Measurements from ENCODE around the gene HYOU1. TPM values are rescaled to one million over a fixed set of nuclear protein-coding genes. Genes with fewer than 3 reads are reported as not detected.
A peak's percentile ranks its signal among the peaks of the same experiment; 100 is the strongest.
"Not testable (repeated sequence)": the region's sequence is repeated elsewhere in the genome, so short reads cannot be mapped to it uniquely, and the experiment has no call there.

HYOU1 gene
- total and polyA plus RNA-seq, 2 donors (not counting 1 experiment from before 2014, with no cell fraction given): 73.7 to 85.6 TPM

DNA sequence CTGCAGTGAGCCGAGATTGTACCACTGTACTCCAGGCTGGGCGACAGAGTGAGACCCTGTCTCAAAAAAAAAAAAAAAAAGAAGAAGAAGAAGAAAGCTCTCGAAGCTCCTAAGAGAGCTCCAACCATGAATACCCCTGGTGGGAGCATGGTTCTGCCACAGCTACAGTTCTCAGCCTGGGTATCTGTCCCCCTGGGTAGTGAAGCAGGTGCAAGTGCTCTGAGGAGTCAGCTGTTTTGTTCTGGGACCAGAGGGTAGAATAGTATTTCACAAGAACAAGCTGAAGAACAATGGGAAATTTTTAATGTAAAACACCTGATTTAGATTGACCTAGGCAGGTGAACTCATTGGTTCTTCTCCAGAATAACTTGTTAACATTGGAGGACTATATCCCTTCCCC, 4.3 kb upstream of the HYOU1 start:
- Histone ChIP-seq H3K9me3 (ENCODE audit: control insufficient read depth, insufficient read depth, low read depth, low read length) (no peaks in the 10 kb centered on the region), H3K27ac (ENCODE audit: insufficient read depth, low read length) (no peak overlapping the region), H3K79me2 (ENCODE audit: control insufficient read depth, insufficient read depth, low read length) (peaks cover 11% of the 10 kb centered on the region), H3K27me3 (ENCODE audit: control insufficient read depth, insufficient read depth, low read length) (no peaks in the 10 kb centered on the region), H3K9ac (ENCODE audit: insufficient read depth, low read length) (no peak overlapping the region), H3K4me3 (replicated peaks in 1 of 4; ENCODE audit: control extremely low read depth in 1 of 4, insufficient read depth in 1 of 4, low read depth in 3 of 4, low read length in 4 of 4) (no peak overlapping the region), H4K20me1 (ENCODE audit: control insufficient read depth, extremely low read depth, insufficient read depth, low read length) (no peaks in the 10 kb centered on the region), H3K36me3 (ENCODE audit: control insufficient read depth, insufficient read depth, low read length) (no peaks in the 10 kb centered on the region), H2AFZ (ENCODE audit: low read length) (no peak overlapping the region), H3K4me2 (ENCODE audit: extremely low read depth, insufficient read depth, low read length) (no peak overlapping the region), H3K4me1 (ENCODE audit: control insufficient read depth, extremely low read depth, insufficient read depth, low read length) (peaks cover 6% of the 10 kb centered on the region)
- TF ChIP-seq EZH2 (IDR thresholded peaks at IDR 0.05; ENCODE audit: low read length, missing control alignments): no peak
- TF ChIP-seq, protein P1, sequence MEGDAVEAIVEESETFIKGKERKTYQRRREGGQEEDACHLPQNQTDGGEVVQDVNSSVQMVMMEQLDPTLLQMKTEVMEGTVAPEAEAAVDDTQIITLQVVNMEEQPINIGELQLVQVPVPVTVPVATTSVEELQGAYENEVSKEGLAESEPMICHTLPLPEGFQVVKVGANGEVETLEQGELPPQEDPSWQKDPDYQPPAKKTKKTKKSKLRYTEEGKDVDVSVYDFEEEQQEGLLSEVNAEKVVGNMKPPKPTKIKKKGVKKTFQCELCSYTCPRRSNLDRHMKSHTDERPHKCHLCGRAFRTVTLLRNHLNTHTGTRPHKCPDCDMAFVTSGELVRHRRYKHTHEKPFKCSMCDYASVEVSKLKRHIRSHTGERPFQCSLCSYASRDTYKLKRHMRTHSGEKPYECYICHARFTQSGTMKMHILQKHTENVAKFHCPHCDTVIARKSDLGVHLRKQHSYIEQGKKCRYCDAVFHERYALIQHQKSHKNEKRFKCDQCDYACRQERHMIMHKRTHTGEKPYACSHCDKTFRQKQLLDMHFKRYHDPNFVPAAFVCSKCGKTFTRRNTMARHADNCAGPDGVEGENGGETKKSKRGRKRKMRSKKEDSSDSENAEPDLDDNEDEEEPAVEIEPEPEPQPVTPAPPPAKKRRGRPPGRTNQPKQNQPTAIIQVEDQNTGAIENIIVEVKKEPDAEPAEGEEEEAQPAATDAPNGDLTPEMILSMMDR (conservative IDR thresholded peaks at IDR 0.05 in 1 of 2, IDR thresholded peaks at IDR 0.05 in 1 of 2; ENCODE audit: low read depth in 1 of 2, low read length in 2 of 2): no peak
- DNase-seq (ENCODE audit: low read depth in 2 of 2): no peak

DNA sequence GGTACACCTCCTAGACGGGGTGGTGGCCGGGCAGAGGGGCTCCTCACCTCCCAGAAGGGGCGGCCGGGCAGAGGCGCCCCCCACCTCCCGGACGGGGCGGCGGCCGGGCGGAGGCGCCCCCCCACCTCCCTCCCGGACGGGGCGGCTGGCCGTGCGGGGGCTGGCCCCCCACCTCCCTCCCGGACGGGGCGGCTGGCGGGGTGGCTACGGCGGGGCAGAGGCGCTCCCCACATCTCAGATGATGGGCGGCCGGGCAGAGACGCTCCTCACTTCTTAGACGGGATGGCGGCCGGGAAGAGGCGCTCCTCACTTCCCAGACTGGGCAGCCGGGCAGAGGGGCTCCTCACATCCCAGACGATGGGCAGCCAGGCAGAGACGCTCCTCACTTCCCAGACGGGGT, 2.1 kb upstream of the HYOU1 start:
- DNase-seq (ENCODE audit: low read depth in 2 of 2); H3K9ac ChIP-seq (ENCODE audit: insufficient read depth, low read length): not testable (repeated sequence)

DNA sequence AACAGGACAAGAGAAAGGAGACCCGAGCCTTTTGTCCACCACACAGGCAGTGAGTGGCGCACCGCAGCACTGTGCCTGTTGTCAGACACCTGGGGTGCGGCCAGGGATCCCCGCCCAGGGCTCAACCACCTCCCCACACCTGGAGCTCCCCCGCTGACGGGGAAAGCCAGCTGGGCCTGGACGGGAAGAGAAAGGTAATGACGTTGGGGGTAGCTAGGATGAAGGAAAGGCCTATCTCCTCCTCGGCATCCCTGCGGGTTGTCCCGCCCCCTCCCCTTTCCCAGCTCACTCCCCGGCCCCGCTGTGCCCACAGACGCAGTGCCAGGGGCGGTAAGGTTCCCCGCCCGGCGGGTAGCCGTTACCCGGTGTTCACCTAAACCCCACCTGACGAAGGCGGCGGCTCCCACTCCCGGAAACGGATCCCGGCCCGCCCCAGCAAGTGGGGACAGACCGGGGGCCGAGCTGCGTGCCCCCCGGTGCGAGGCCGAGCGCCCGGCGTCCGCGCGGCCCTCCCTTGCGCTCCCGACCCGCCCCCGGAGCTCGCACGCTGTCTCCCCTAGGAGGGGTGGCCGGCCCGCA, 495 bp downstream of the HYOU1 start:
- Histone ChIP-seq H3K4me3 (replicated peaks in 1 of 4; ENCODE audit: control extremely low read depth in 1 of 4, insufficient read depth in 1 of 4, low read depth in 3 of 4, low read length in 4 of 4) (peak overlapping the region; percentile 77 to 94 (median 86)), H3K36me3 (ENCODE audit: control insufficient read depth, insufficient read depth, low read length) (peaks cover 25% of the 10 kb centered on the region), H3K4me1 (ENCODE audit: control insufficient read depth, extremely low read depth, insufficient read depth, low read length) (no peaks in the 10 kb centered on the region), H3K9me3 (ENCODE audit: control insufficient read depth, insufficient read depth, low read depth, low read length) (no peaks in the 10 kb centered on the region), H3K9ac (ENCODE audit: insufficient read depth, low read length) (peak overlapping the region; percentile 96), H3K4me2 (ENCODE audit: extremely low read depth, insufficient read depth, low read length) (peak overlapping the region; percentile 98), H4K20me1 (ENCODE audit: control insufficient read depth, extremely low read depth, insufficient read depth, low read length) (no peaks in the 10 kb centered on the region), H2AFZ (ENCODE audit: low read length) (peak overlapping the region; percentile 63), H3K27ac (ENCODE audit: insufficient read depth, low read length) (peak overlapping the region; percentile 89), H3K79me2 (ENCODE audit: control insufficient read depth, insufficient read depth, low read length) (peaks cover 21% of the 10 kb centered on the region), H3K27me3 (ENCODE audit: control insufficient read depth, insufficient read depth, low read length) (no peaks in the 10 kb centered on the region)
- DNase-seq (ENCODE audit: low read depth in 2 of 2): no peak
- TF ChIP-seq EZH2 (IDR thresholded peaks at IDR 0.05; ENCODE audit: low read length, missing control alignments): no peak
- TF ChIP-seq, protein P1 (conservative IDR thresholded peaks at IDR 0.05 in 1 of 2, IDR thresholded peaks at IDR 0.05 in 1 of 2; ENCODE audit: low read depth in 1 of 2, low read length in 2 of 2): no peak

More for the DNA sequence above, 2.1 kb upstream of the HYOU1 start:
- H3K27me3 ChIP-seq (ENCODE audit: control insufficient read depth, insufficient read depth, low read length); H4K20me1 ChIP-seq (ENCODE audit: control insufficient read depth, extremely low read depth, insufficient read depth, low read length); H3K4me1 ChIP-seq (ENCODE audit: control insufficient read depth, extremely low read depth, insufficient read depth, low read length); H3K9me3 ChIP-seq (ENCODE audit: control insufficient read depth, insufficient read depth, low read depth, low read length); H2AFZ ChIP-seq (ENCODE audit: low read length); H3K4me2 ChIP-seq (ENCODE audit: extremely low read depth, insufficient read depth, low read length); H3K27ac ChIP-seq (ENCODE audit: insufficient read depth, low read length); H3K4me3 ChIP-seq (replicated peaks in 1 of 4; ENCODE audit: control extremely low read depth in 1 of 4, insufficient read depth in 1 of 4, low read depth in 3 of 4, low read length in 4 of 4): not testable (repeated sequence)
- peaks cover 10% of the 10 kb centered on the region for H3K36me3 ChIP-seq (ENCODE audit: control insufficient read depth, insufficient read depth, low read length)
- peaks cover 21% of the 10 kb centered on the region for H3K79me2 ChIP-seq (ENCODE audit: control insufficient read depth, insufficient read depth, low read length)
